Neural progenitor cell (in vitro differentiated cells): Measurements from ENCODE around the gene MFRP. TPM values are rescaled to one million over a fixed set of nuclear protein-coding genes. Genes with fewer than 3 reads are reported as not detected.

Experiments
- DNase-seq: peaks from one replicate; pipeline ENCODE4 v3.0.0-alpha.2; 2016; ENCODE audit warnings: low spot score
- H2AFZ ChIP-seq: fragments of 200-600 bp; sonication (generic); replicated peaks from 2 replicates; pipeline ENCODE4 v1.6.1; 2016; ENCODE audit warnings: antibody characterized with exemption
- H3F3A ChIP-seq: fragments of 200-600 bp; sonication (generic); 2 replicates; pipeline ENCODE4 v1.6.1; 2016; ENCODE audit warnings: antibody characterized with exemption, low read depth
- H3K27ac ChIP-seq: fragments of 200-600 bp; sonication (generic); 2 replicates; pipeline ENCODE4 v1.5.1; 2016; ENCODE audit warnings: mild to moderate bottlenecking
- H3K27me3 ChIP-seq: fragments of 200-600 bp; sonication (generic); 2 replicates; pipeline ENCODE4 v1.6.1; 2016; ENCODE audit warnings: mild to moderate bottlenecking, moderate library complexity
- H3K36me3 ChIP-seq: fragments of 200-600 bp; sonication (generic); 2 replicates; pipeline ENCODE4 v1.5.1; 2016
- H3K4me1 ChIP-seq: fragments of 200-600 bp; sonication (generic); 2 replicates; pipeline ENCODE4 v1.6.1; 2016; ENCODE audit warnings: mixed run types
- H3K4me2 ChIP-seq: fragments of 200-600 bp; sonication (generic); 2 replicates; pipeline ENCODE4 v1.6.1; 2016
- H3K4me3 ChIP-seq: fragments of 200-600 bp; sonication (generic); 2 replicates; pipeline ENCODE4 v1.5.1; 2016
- H3K79me2 ChIP-seq: fragments of 200-600 bp; sonication (generic); 2 replicates; pipeline ENCODE4 v1.6.1; 2016; ENCODE audit warnings: low read depth
- H3K9ac ChIP-seq: fragments of 200-600 bp; sonication (generic); 2 replicates; pipeline ENCODE4 v1.6.1; 2016
- H3K9me3 ChIP-seq: fragments of 200-600 bp; sonication (generic); 2 replicates; pipeline ENCODE4 v1.5.1; 2016; ENCODE audit warnings: low read depth
- H4K20me1 ChIP-seq: fragments of 200-600 bp; sonication (generic); 2 replicates; pipeline ENCODE4 v1.6.1; 2016; ENCODE audit warnings: low read depth
- H3K27ac Mint-ChIP-seq: 3 replicates; pipeline ENCODE4 v1.8.0; 2021; ENCODE audit warnings: mixed read lengths
- H3K27me3 Mint-ChIP-seq: 2 replicates; pipeline ENCODE4 v1.8.0; 2022; ENCODE audit warnings: low read depth, mild to moderate bottlenecking, inconsistent platforms, moderate library complexity, mixed read lengths; ENCODE audit not compliant: insufficient read depth
- H3K36me3 Mint-ChIP-seq: 3 replicates; pipeline ENCODE4 v1.8.0; 2021; ENCODE audit warnings: mixed read lengths
- H3K4me1 Mint-ChIP-seq: 3 replicates; pipeline ENCODE4 v1.8.0; 2021; ENCODE audit warnings: mixed read lengths
- H3K4me3 Mint-ChIP-seq: 3 replicates; pipeline ENCODE4 v1.8.0; 2021; ENCODE audit warnings: mild to moderate bottlenecking, moderate library complexity, mixed read lengths
- H3K9me3 Mint-ChIP-seq: 3 replicates; pipeline ENCODE4 v1.8.0; 2020; ENCODE audit warnings: mixed read lengths
- CTCF ChIP-seq: fragments of 200-600 bp; sonication (generic); IDR thresholded peaks from 2 replicates; pipeline ENCODE4 v1.5.1; 2017; ENCODE audit warnings: antibody characterized with exemption, mild to moderate bottlenecking
- EZH2 ChIP-seq: fragments of 200-600 bp; sonication (generic); IDR thresholded peaks from 2 replicates; pipeline ENCODE4 v1.6.1; 2017; ENCODE audit warnings: antibody characterized with exemption, mild to moderate bottlenecking, moderate library complexity
- EZH2phosphoT487 ChIP-seq: fragments of 200-600 bp; sonication (generic); IDR thresholded peaks from 2 replicates; pipeline ENCODE4 v1.6.1; 2017; ENCODE audit warnings: antibody characterized with exemption
- total RNA-seq: library from RNA; depleted of rRNA; stranded (reverse); fragments of >200 nt; gene quantifications from 2 replicates; pipeline ENCODE4 v1.2.3, GENCODE V29; 2015; ENCODE audit warnings: low replicate concordance

The MFRP gene
- total RNA-seq, 1 donor from 2014 or later = not detected

GRCh38 chr11:119361056-119361787, 14.7 kb upstream of the MFRP start:
- Mint-ChIP-seq H3K9me3 (peaks cover under 1% of the 10 kb centered on the region), H3K4me3 (peak overlapping the region; percentile 53), H3K27ac (no peak overlapping the region)

GRCh38 chr11:119359365-119360214, 13.1 kb upstream of the MFRP start:
- Histone ChIP-seq H3F3A (peaks cover 29% of the 10 kb centered on the region), H2AFZ (no peak overlapping the region)

More at GRCh38 chr11:119361056-119361787, 14.7 kb upstream of the MFRP start:
- Histone ChIP-seq H2AFZ (no peak overlapping the region), H3K36me3 (no peaks in the 10 kb centered on the region), H3K4me1 (peaks cover 30% of the 10 kb centered on the region), H3K4me3 (peak overlapping the region; percentile 18), H3F3A (peaks cover 29% of the 10 kb centered on the region), H3K9ac (no peak overlapping the region), H3K4me2 (peak overlapping the region; percentile 70), H3K9me3 (no peaks in the 10 kb centered on the region), H3K79me2 (no peaks in the 10 kb centered on the region), H3K27ac (no peak overlapping the region), H3K27me3 (peaks cover 53% of the 10 kb centered on the region), H4K20me1 (peaks cover 40% of the 10 kb centered on the region)
- Mint-ChIP-seq H3K4me1 (peaks cover 38% of the 10 kb centered on the region), H3K36me3 (peaks cover 13% of the 10 kb centered on the region), H3K27me3 (peaks cover 26% of the 10 kb centered on the region)
- TF ChIP-seq EZH2phosphoT487 (no peak), EZH2 (no peak), CTCF (no peak)
- DNase-seq = peak; percentile 91

DNA sequence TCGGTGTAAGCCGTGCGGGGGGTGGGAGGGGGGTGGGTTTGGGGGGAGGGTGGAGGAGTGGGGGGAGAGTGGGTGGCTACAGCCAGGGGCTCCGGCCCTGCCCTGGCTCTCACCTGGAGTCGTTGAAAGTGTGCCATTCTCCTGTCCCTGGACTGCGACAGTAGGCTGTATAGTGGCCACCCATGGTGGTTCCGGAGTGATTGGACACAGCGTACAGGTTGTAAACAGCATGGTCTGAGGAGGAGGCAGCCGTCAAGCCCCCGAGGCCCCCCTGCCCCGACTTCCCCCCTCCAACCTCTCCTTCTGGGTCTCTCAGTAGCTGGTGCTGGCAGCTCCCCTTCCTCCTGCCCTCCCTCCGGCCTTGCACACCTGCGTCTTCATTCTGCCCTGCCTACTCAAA, 10.6 kb upstream of the MFRP start:
- TF ChIP-seq EZH2 = no peak
- no peak for TF ChIP-seq CTCF
- TF ChIP-seq EZH2phosphoT487 = no peak
- H3K36me3 ChIP-seq = no peaks in the 10 kb centered on the region
- peaks cover 26% of the 10 kb centered on the region for H3K4me1 ChIP-seq
- H3K27me3 ChIP-seq = peaks cover 16% of the 10 kb centered on the region
- no peaks in the 10 kb centered on the region for H3K9me3 ChIP-seq
- no peaks in the 10 kb centered on the region for H3K9me3 Mint-ChIP-seq
- H3K4me2 ChIP-seq = peak overlapping the region; percentile 86
- H3K36me3 Mint-ChIP-seq = peaks cover 13% of the 10 kb centered on the region
- peaks cover 14% of the 10 kb centered on the region for H4K20me1 ChIP-seq
- no peak overlapping the region for H3K27ac Mint-ChIP-seq
- DNase-seq = no peak
- H3K27ac ChIP-seq = no peak overlapping the region
- no peak overlapping the region for H2AFZ ChIP-seq
- H3K27me3 Mint-ChIP-seq = peaks cover 12% of the 10 kb centered on the region
- peaks cover 57% of the 10 kb centered on the region for H3K4me1 Mint-ChIP-seq
- H3F3A ChIP-seq = peaks cover 16% of the 10 kb centered on the region
- peak overlapping the region; percentile 71 for H3K4me3 Mint-ChIP-seq
- no peak overlapping the region for H3K9ac ChIP-seq
- peak overlapping the region; percentile 51 for H3K4me3 ChIP-seq
- H3K79me2 ChIP-seq = no peaks in the 10 kb centered on the region

More at GRCh38 chr11:119359365-119360214, 13.1 kb upstream of the MFRP start:
- H3K9me3 Mint-ChIP-seq = no peaks in the 10 kb centered on the region
- H4K20me1 ChIP-seq = peaks cover 31% of the 10 kb centered on the region
- peaks cover 41% of the 10 kb centered on the region for H3K27me3 ChIP-seq
- TF ChIP-seq EZH2phosphoT487 = no peak
- no peak for TF ChIP-seq EZH2
- TF ChIP-seq CTCF = no peak
- H3K9ac ChIP-seq = no peak overlapping the region
- no peaks in the 10 kb centered on the region for H3K79me2 ChIP-seq
- no peak overlapping the region for H3K4me2 ChIP-seq
- H3K9me3 ChIP-seq = no peaks in the 10 kb centered on the region
- DNase-seq = no peak
- H3K27ac ChIP-seq = no peak overlapping the region
- no peak overlapping the region for H3K27ac Mint-ChIP-seq
- no peak overlapping the region for H3K4me3 Mint-ChIP-seq
- peaks cover 48% of the 10 kb centered on the region for H3K4me1 Mint-ChIP-seq
- peaks cover 13% of the 10 kb centered on the region for H3K36me3 Mint-ChIP-seq
- H3K4me3 ChIP-seq = no peak overlapping the region
- peaks cover 18% of the 10 kb centered on the region for H3K27me3 Mint-ChIP-seq
- H3K4me1 ChIP-seq = peaks cover 40% of the 10 kb centered on the region
- H3K36me3 ChIP-seq = no peaks in the 10 kb centered on the region
